HepG2 (cell line): ENCODE results near the gene AKAP10. TPM values are rescaled to one million over a fixed set of nuclear protein-coding genes. Genes with fewer than 3 reads are reported as not detected.

Source experiments
- ATAC-seq: fragments of 200-7000 bp; cut with Tn5 transposase; 3 replicates; pipeline ENCODE4 v1.9.1; 2020; ENCODE audit warnings: mild to moderate bottlenecking, moderate library complexity
- BruUV-seq: library from RNA; stranded (reverse); fragments of 400-500 nt; replicated peaks from 2 replicates; lab custom pipeline; 2021; lab: Mats Ljungman, UMichigan
- CTCF ChIA-PET: fragments of 300-600 bp; formaldehyde crosslinking; extraction: SDS; loops from one replicate; lab custom pipeline; 2021; ENCODE audit warnings: low total read pairs, inconsistent platforms, low intra/inter-chr PET ratio; lab: Yijun Ruan, JAX
- POLR2A ChIA-PET: fragments of 350-600 bp; sonication (Branson Sonifier 250); formaldehyde crosslinking; loops from one replicate; lab custom pipeline; 2020; ENCODE audit warnings: antibody characterized with exemption, inconsistent platforms; lab: Yijun Ruan, JAX
- DNase-seq: peaks from one replicate; pipeline ENCODE4 v3.0.0-alpha.2; 2015; ENCODE audit warnings: low spot score
- FAIRE-seq: peaks from 3 replicates; lab custom pipeline; 2011; peaks lifted over from hg19 to GRCh38; lab: Jason Lieb, UNC
- H2AFZ ChIP-seq: one replicate; pipeline ENCODE4 v1.6.1; 2011; ENCODE audit warnings: low read length, inconsistent platforms
- H3K27ac ChIP-seq: fragments of 300-600 bp; 3 replicates; pipeline ENCODE4 v1.8.0; 2011; ENCODE audit warnings: mixed run types, mild to moderate bottlenecking, mixed read lengths, low read length, inconsistent platforms; ENCODE audit not compliant: insufficient read depth; ENCODE audit errors: extremely low read length
- H3K27me3 ChIP-seq, 2 experiments: fragments of 200-600 bp in 1 of 2; 2 replicates in 1 of 2; 3 replicates in 1 of 2; pipeline versions ENCODE4 v1.6.0 to v1.8.0; 2011; ENCODE audit warnings: low read length in 2 of 2, mild to moderate bottlenecking in 2 of 2, moderate library complexity in 2 of 2, inconsistent platforms in 1 of 2; ENCODE audit not compliant: insufficient read depth in 2 of 2, control insufficient read depth in 1 of 2
- H3K36me3 ChIP-seq, 2 experiments: fragments of 200-600 bp in 1 of 2; replicated peaks in 1 of 2; 2 replicates in 1 of 2; 3 replicates in 1 of 2; pipeline versions ENCODE4 v1.5.1 to v1.8.0; 2011; ENCODE audit warnings: low read length in 2 of 2, inconsistent platforms in 1 of 2; ENCODE audit not compliant: insufficient read depth in 2 of 2, control insufficient read depth in 1 of 2
- H3K4me1 ChIP-seq: 2 replicates; pipeline ENCODE4 v1.5.1; 2012; ENCODE audit warnings: low read length, inconsistent platforms; ENCODE audit not compliant: insufficient read depth
- H3K4me2 ChIP-seq: 2 replicates; pipeline ENCODE4 v1.6.0; 2011; ENCODE audit warnings: low read depth, low read length, inconsistent platforms
- H3K4me3 ChIP-seq, 3 experiments: fragments of 200-600 bp in 1 of 3; sonication (generic), shearing (Covaris generic) in 1 of 3; replicated peaks in 1 of 3; 2 replicates each; pipeline ENCODE4 v1.5.1; 2011 to 2016; ENCODE audit warnings: low read length in 3 of 3, inconsistent platforms in 2 of 3, low read depth in 2 of 3, mild to moderate bottlenecking in 2 of 3, control low read depth in 1 of 3, mixed read lengths in 1 of 3; ENCODE audit not compliant: insufficient read depth in 1 of 3
- H3K79me2 ChIP-seq: one replicate; pipeline ENCODE4 v1.6.1; 2011; ENCODE audit warnings: low read length, inconsistent platforms; ENCODE audit not compliant: insufficient read depth
- H3K9ac ChIP-seq: 2 replicates; pipeline ENCODE4 v1.6.0; 2011; ENCODE audit warnings: mild to moderate bottlenecking, low read depth, low read length, inconsistent platforms; ENCODE audit not compliant: insufficient read depth
- H3K9me3 ChIP-seq: 2 replicates; pipeline ENCODE4 v1.5.1; 2012; ENCODE audit warnings: mild to moderate bottlenecking, low read length
- H4K20me1 ChIP-seq: 2 replicates; pipeline ENCODE4 v1.6.0; 2011; ENCODE audit warnings: inconsistent platforms, mild to moderate bottlenecking, low read length, moderate library complexity; ENCODE audit not compliant: insufficient read depth
- AGO1 ChIP-seq: fragments of 200-400 bp; formaldehyde crosslinking; IDR thresholded peaks from 2 replicates; pipeline ENCODE4 v1.6.1; 2017; ENCODE audit warnings: mild to moderate bottlenecking, low read depth, low read length, moderate library complexity; ENCODE audit not compliant: poor library complexity, severe bottlenecking
- ELF3 ChIP-seq: IDR thresholded peaks from 2 replicates; pipeline ENCODE4 v1.6.1; 2016; ENCODE audit warnings: missing genetic modification reagents, missing compliant biosample characterization
- KLF11 ChIP-seq: IDR thresholded peaks from 2 replicates; pipeline ENCODE4 v1.6.1; 2016; ENCODE audit warnings: missing compliant biosample characterization
- KLF12 ChIP-seq: sonication (generic); formaldehyde crosslinking; IDR thresholded peaks from 2 replicates; pipeline ENCODE4 v1.4.0; 2020; ENCODE audit warnings: missing genetic modification reagents, borderline replicate concordance
- NFKB2 ChIP-seq: sonication (generic); formaldehyde crosslinking; IDR thresholded peaks from 2 replicates; pipeline ENCODE4 v1.4.0; 2020; ENCODE audit warnings: missing genetic modification reagents, borderline replicate concordance
- PCBP1 ChIP-seq: fragments of 200-400 bp; formaldehyde crosslinking; IDR thresholded peaks from 2 replicates; pipeline ENCODE4 v1.6.1; 2017; ENCODE audit warnings: mild to moderate bottlenecking, low read depth, low read length, borderline replicate concordance
- RBM22 ChIP-seq: fragments of 200-400 bp; formaldehyde crosslinking; optimal IDR thresholded peaks from 2 replicates; pipeline ENCODE3; 2017; ENCODE audit warnings: mild to moderate bottlenecking, low read length, moderate library complexity
- RBM39 ChIP-seq: fragments of 200-400 bp; formaldehyde crosslinking; IDR thresholded peaks from one replicate; pipeline ENCODE4 v1.6.1; 2018; ENCODE audit warnings: antibody characterized with exemption, mild to moderate bottlenecking, low read depth, low read length; ENCODE audit not compliant: poor library complexity, severe bottlenecking
- SP140L ChIP-seq: sonication (generic); formaldehyde crosslinking; IDR thresholded peaks from 2 replicates; pipeline ENCODE4 v1.4.0; 2020; ENCODE audit warnings: missing genetic modification reagents, borderline replicate concordance
- TOE1 ChIP-seq: sonication (generic); formaldehyde crosslinking; IDR thresholded peaks from 2 replicates; pipeline ENCODE4 v1.4.0; 2020; ENCODE audit warnings: mild to moderate bottlenecking, missing genetic modification reagents
- ZFAT ChIP-seq: sonication (generic); formaldehyde crosslinking; conservative IDR thresholded peaks from 2 replicates; pipeline ENCODE4 v1.8.1; 2023; ENCODE audit warnings: missing genetic modification reagents, inconsistent platforms
- ZNF282 ChIP-seq: fragments of 450-650 bp; IDR thresholded peaks from 2 replicates; pipeline ENCODE4 v1.6.1; 2018; ENCODE audit not compliant: partially characterized antibody
- ZNF292 ChIP-seq: sonication (generic); formaldehyde crosslinking; IDR thresholded peaks from 2 replicates; pipeline ENCODE4 v1.8.1; 2022; ENCODE audit warnings: mild to moderate bottlenecking, low read depth, missing genetic modification reagents, borderline replicate concordance
- ZNF333 ChIP-seq: sonication (generic); formaldehyde crosslinking; IDR thresholded peaks from 2 replicates; pipeline ENCODE4 v1.4.0; 2020; ENCODE audit warnings: mild to moderate bottlenecking, missing genetic modification reagents, borderline replicate concordance
- ZNF709 ChIP-seq: sonication (generic); formaldehyde crosslinking; IDR thresholded peaks from 2 replicates; pipeline ENCODE4 v1.5.0; 2020; ENCODE audit warnings: mild to moderate bottlenecking, missing genetic modification reagents
- ZSCAN25 ChIP-seq: sonication (generic); formaldehyde crosslinking; IDR thresholded peaks from 2 replicates; pipeline ENCODE4 v1.8.0; 2022; ENCODE audit warnings: mild to moderate bottlenecking, missing genetic modification reagents
- WGBS: methylation state at CpG from one replicate; pipeline ENCODE4 v1.1.6; 2017; ENCODE audit warnings: low lambda C conversion rate; 5-methylcytosine and 5-hydroxymethylcytosine counted together
- in situ Hi-C: cut with HindIII; loops from 2 replicates; pipeline ENCODE4 v1.10.0; 2017; ENCODE audit warnings: low pct_unique_long_range_greater_than_20kb; ENCODE audit not compliant: extremely low pct_ligation_motif_present
- intact Hi-C: fragments of 100-400 bp; cut with micrococcal nuclease; formaldehyde crosslinking; loops from one replicate; pipeline ENCODE4 v1.10.0; 2022; ENCODE audit not compliant: unreplicated experiment
- polyA plus RNA-seq, 8 experiments: library from polyadenylated mRNA; depleted of rRNA in 3 of 8; stranded (reverse) in 7 of 8; unstranded in 1 of 8; fragments of >200 nt; fragmentation: Illumina TruSeq in 4 of 8; extraction: Trizol in 4 of 8; gene quantifications; 2 replicates each; pipeline versions ENCODE4 v1.2.1 to v1.2.3, GENCODE V29; 2011 to 2016; ENCODE audit warnings: low read depth in 4 of 8, missing spikeins in 1 of 8, mixed read lengths in 1 of 8; ENCODE audit not compliant: insufficient read depth in 1 of 8
- total RNA-seq, 5 experiments: library from RNA; depleted of rRNA; stranded (reverse); fragments of >200 nt; fragmentation: Illumina TruSeq; extraction: Trizol; gene quantifications; 2 replicates each; pipeline ENCODE4 v1.2.3, GENCODE V29; 2016; ENCODE audit warnings: low read depth in 1 of 5
- TF ChIP-seq, protein P1 (sequence below): IDR thresholded peaks from 2 replicates; pipeline ENCODE4 v1.6.1; 2016; ENCODE audit warnings: mild to moderate bottlenecking
- TF ChIP-seq, protein P2 (sequence below): sonication (generic); formaldehyde crosslinking; IDR thresholded peaks from 2 replicates; pipeline ENCODE4 v1.4.0; 2020; ENCODE audit warnings: mild to moderate bottlenecking, missing genetic modification reagents

The AKAP10 gene
- total and polyA plus RNA-seq, 2 of the 13 experiments (the other 11 are each of a cell fraction or from before 2014, with no cell fraction given) = 17.6 to 21.7 TPM

DNA sequence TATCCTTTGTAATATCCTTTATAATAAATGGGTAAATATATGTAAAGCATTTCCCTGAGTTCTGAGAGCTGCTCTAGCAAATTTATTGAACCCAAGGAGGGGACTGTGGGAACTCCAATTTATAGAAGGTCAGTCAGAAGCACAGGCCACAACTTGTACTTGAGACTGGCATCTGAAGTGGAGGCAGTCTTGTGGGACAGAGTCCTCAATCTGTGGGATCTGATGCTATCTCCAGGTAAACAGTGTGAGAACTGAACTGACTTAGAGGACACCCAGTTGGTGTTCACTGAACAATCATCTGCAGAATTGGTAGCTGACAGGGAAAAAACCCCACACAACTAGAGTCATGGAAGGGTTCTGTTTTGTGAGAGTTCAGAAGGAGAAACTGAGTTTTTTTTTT is 34.0 kb downstream of the AKAP10 start:
- Histone ChIP-seq H3K27me3 (no peaks in the 10 kb centered on the region), H4K20me1 (peaks cover 9% of the 10 kb centered on the region; the same call in 1 of the 2 replicates), H3K36me3 (peaks cover 12 to 82% of the 10 kb centered on the region in 2 experiments), H3K79me2 (peaks cover 12% of the 10 kb centered on the region), H2AFZ (no peak overlapping the region), H3K9ac (no peak overlapping the region), H3K4me3 (no peak overlapping the region), H3K4me1 (peaks cover 8% of the 10 kb centered on the region), H3K4me2 (no peak overlapping the region), H3K27ac (no peak overlapping the region), H3K9me3 (no peaks in the 10 kb centered on the region)
- intact Hi-C loops (no loop called here), in situ Hi-C loops (no loop called here)
- POLR2A ChIA-PET = no interaction called here
- FAIRE-seq (no peak), DNase-seq (no peak), ATAC-seq (no peak)
- TF ChIP-seq RBM22 (no peak), ELF3 (CRISPR knock-in tag) (no peak), ZNF292 (CRISPR knock-in tag) (no peak), ZNF333 (CRISPR knock-in tag) (no peak), PCBP1 (no peak)
- CTCF ChIA-PET = no interaction called here
- no TSS peak for BruUV-seq

DNA sequence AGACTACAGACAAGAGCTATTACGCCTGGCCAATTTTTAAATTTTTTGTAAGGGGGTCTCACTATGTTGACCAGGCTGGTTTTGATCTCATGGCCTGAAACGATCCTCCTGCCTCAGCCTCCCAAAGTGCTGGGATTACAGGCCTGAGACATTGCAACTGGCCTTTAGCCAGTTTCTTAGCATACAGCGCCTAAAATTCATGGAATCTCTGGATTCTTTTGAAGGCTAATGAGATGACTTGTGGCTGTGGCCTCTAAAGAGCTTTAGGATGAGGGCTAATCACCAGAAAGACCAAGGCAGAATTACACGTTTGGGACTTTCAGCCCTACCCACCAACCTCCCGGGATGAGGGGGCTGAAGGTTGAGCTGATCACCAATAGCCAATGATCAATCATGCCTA is 34.6 kb downstream of the AKAP10 start:
- Histone ChIP-seq H4K20me1 (peaks cover 9% of the 10 kb centered on the region; the same call in 1 of the 2 replicates), H2AFZ (no peak overlapping the region), H3K4me2 (no peak overlapping the region), H3K9me3 (no peaks in the 10 kb centered on the region), H3K4me3 (no peak overlapping the region), H3K79me2 (peaks cover 11% of the 10 kb centered on the region), H3K4me1 (peaks cover 14% of the 10 kb centered on the region), H3K9ac (no peak overlapping the region), H3K36me3 (peaks cover 11 to 79% of the 10 kb centered on the region in 2 experiments), H3K27me3 (no peaks in the 10 kb centered on the region), H3K27ac (no peak overlapping the region)
- no peak for FAIRE-seq
- CTCF ChIA-PET = no interaction called here
- POLR2A ChIA-PET = no interaction called here
- intact Hi-C loops = no loop called here
- 98% methylated on average over 5 of the region's 5 CpGs for WGBS
- no peak for DNase-seq
- in situ Hi-C loops = no loop called here
- no peak for ATAC-seq
- BruUV-seq = no TSS peak
- TF ChIP-seq ZFAT (CRISPR knock-in tag) (no peak), TOE1 (CRISPR knock-in tag) (no peak), SP140L (CRISPR knock-in tag) (no peak), KLF12 (CRISPR knock-in tag) (no peak), AGO1 (no peak), RBM39 (no peak), ZNF709 (no peak), NFKB2 (no peak), KLF11 (CRISPR knock-in tag) (no peak), ZSCAN25 (CRISPR knock-in tag) (no peak), ZNF282 (no peak)
- TF ChIP-seq, protein P1, sequence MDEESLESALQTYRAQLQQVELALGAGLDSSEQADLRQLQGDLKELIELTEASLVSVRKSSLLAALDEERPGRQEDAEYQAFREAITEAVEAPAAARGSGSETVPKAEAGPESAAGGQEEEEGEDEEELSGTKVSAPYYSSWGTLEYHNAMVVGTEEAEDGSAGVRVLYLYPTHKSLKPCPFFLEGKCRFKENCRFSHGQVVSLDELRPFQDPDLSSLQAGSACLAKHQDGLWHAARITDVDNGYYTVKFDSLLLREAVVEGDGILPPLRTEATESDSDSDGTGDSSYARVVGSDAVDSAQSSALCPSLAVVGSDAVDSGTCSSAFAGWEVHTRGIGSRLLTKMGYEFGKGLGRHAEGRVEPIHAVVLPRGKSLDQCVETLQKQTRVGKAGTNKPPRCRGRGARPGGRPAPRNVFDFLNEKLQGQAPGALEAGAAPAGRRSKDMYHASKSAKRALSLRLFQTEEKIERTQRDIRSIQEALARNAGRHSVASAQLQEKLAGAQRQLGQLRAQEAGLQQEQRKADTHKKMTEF (CRISPR knock-in tag) = no peak
- TF ChIP-seq, protein P2, sequence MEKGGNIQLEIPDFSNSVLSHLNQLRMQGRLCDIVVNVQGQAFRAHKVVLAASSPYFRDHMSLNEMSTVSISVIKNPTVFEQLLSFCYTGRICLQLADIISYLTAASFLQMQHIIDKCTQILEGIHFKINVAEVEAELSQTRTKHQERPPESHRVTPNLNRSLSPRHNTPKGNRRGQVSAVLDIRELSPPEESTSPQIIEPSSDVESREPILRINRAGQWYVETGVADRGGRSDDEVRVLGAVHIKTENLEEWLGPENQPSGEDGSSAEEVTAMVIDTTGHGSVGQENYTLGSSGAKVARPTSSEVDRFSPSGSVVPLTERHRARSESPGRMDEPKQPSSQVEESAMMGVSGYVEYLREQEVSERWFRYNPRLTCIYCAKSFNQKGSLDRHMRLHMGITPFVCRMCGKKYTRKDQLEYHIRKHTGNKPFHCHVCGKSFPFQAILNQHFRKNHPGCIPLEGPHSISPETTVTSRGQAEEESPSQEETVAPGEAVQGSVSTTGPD (CRISPR knock-in tag) = no peak
